ENCODE results near the gene NME3.
"Not testable (repeated sequence)": the region's sequence is repeated elsewhere in the genome, so short reads cannot be mapped to it uniquely, and the experiment has no call there.

Gene NME3

DNA sequence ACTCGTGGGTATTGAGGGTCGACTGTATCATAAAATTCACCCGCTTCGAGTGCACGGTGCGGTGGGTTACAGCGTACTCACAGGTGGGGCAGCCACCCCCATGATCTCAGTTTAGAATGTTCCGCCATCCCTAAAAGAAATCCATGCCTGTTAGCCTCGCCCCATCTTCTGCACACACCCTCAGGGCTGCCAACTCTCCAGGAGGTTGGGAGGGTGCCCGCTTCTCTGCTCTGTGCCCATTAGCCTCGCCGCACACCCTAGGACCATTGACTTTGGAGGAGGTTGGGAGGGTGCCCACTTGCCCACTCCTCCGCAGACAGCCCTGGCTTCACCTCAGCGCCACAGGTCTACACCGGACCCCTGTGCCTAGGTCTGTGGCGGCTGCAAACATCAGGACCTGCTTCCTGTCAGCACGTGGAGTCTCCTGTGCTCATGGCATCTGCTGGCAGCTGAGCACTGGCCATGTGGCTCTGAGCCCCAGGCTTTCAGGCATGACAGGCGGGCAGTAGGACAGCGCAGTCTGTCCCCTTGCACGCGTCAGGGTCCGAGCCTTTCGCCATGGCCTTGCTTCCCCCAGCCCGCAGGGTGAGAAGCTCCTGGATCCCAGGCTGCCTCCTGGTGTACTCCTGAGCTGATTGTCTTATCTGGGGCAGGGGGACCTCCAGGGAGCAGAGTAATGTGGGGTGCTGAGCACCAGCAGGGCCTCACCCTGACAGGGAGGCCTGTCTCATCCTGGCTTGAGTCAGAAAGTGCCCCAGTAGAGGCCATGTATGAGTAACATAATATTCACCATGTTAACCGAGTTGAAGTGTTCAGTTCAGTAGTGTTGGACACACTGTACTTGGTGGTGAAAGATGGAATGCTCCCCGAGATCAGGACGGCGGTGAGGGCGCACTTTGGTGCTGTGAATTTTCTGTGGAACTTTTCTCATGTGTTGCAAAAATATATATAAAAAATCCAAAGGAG is 21.9 kb downstream of the NME3 start:
- no peak for DNase-seq (ENCODE audit: low read depth, low spot score)

DNA sequence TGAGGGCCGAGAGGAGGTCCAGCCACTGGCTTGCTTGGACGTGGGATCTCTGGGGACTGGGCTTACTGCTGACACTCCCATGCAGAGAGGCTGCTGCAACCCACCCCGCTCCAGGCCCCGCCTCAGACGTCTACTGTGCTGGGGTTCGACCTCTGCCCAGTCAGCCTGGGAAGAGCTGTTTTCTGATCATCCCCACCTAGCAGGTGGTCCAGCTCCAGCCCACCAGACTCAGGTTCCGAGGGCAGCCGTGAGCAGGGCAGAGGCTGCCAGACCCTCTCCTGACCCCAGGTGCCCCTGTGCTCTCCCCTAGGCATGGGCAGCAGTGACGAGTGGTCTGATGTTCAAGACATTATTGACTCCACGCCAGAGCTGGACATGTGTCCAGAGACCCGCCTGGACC is 23.4 kb downstream of the NME3 start:
- no peak for DNase-seq (ENCODE audit: low read depth, low spot score)

DNA sequence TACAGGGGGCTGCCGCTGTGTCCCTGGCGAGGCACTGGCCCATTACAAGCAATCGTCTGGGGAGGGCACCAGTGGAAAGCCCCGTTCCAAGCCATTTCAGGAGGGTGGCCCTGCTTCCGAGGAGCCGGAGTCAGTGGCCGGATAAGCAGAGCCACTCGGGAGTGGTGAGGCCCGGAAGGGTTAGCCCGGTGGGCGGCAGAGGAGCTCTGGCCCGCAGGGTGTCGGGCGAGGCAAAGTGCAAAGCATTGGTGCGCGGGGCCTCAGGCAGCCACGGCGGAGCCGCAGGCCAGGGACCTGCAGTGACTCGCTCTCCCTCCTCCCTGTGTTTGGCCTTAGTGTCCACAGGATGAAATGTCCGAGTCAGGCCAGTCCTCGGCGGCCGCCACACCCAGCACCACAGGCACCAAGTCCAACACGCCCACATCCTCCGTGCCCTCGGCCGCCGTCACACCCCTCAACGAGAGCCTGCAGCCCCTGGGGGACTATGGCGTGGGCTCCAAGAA is 24.6 kb downstream of the NME3 start:
- DNase-seq (ENCODE audit: low read depth, low spot score): no peak

DNA sequence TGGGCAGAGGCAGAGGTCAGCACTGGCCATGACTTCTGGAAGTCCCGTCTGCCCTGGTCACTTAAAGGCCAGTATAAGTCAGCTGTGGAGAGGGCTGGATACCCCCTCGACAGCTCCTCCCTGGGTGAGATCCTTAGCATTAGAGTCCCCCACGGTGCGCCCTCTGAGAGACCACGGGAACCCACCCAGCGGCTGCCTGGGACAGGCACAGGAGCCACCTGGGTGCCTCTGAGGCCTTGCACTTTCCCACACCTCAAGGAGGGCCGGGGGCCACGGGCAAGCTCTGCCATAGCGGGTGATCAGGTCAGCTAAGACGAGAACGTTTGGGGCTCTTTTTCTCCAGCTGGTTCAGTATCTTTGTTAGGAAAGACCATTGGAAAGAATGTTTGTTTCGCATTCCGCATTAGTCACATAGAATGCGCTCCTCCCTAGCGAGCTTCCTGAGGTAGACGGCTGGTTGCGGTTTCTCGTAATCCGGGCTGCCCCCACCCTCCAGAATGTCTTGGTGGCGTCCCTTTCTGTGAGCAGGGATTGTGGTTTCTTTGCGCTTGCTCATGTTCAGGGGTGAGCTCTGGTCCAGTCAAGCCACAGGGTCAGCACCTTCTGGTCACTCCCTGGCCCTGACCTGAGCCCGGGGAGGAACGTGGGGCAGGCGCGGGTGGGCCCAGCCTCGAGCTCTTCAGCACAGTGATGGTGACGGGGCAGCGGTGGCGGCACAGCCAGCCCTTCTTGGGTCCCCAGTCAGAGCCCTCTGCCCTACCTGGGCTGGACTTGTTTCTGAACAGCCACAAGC is 25.2 kb downstream of the NME3 start:
- DNase-seq (ENCODE audit: low read depth, low spot score): peak; percentile 78

DNA sequence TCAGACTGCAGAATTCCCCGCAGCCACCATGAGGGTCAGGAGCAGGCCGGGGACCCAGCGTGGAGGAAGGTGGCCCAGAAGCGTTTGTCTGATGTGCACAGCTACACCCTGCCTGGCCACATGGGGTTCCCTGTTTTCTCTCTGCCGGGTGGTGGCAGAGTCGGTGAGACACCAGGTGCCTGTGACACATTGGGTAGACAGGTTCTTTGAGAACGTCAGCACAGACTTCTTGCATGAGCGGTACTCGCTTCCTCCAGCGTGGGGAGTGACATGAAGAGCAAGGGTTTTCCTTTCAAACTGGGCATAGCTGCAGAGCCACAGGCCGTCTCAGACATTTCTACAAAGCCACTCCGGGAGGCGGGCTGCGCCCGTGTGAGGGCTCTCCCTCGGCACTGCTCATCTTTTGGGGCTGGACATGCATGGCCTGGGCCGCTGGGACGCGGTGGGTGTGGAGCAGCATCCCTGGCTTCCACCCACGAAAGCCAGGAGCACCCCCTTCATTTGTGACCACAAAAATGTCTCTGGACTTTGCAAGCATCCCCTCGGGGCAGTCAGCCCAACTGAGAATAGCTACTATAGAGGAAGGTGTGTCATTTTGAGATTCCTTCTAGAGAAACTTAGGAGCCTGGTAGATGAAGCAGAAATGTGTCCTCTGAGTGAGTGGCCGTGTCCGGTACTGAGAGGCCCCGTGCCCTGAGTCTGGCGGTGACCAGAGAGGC is 26.0 kb downstream of the NME3 start:
- peak; percentile 59 for DNase-seq (ENCODE audit: low read depth, low spot score)

DNA sequence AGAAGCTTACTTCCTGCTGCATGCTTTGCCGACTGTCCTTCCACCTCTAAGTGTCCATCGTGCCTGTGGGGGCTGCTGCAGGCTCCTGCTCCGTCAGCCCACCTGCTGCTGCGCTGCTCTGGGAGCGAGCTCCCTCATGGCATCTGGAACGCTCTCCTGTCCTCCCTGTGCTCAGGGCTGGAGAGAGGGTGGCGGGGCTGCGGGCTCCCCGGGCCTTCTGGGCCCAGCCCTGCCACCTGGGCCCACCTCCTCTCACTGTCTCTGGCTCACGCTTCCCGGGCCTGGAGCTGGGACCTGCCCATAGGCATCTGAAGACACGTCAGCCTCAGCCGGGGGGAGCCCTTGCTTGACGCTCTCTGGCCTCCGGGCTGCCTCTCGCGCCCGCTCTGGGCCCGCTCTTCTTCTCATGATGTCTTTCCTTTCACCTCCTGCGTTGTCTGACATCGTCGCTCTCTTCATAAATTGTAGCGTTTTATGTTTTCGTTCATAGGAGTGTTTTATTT is 27.0 kb downstream of the NME3 start:
- peak; percentile 47 for DNase-seq (ENCODE audit: low read depth, low spot score)

DNA sequence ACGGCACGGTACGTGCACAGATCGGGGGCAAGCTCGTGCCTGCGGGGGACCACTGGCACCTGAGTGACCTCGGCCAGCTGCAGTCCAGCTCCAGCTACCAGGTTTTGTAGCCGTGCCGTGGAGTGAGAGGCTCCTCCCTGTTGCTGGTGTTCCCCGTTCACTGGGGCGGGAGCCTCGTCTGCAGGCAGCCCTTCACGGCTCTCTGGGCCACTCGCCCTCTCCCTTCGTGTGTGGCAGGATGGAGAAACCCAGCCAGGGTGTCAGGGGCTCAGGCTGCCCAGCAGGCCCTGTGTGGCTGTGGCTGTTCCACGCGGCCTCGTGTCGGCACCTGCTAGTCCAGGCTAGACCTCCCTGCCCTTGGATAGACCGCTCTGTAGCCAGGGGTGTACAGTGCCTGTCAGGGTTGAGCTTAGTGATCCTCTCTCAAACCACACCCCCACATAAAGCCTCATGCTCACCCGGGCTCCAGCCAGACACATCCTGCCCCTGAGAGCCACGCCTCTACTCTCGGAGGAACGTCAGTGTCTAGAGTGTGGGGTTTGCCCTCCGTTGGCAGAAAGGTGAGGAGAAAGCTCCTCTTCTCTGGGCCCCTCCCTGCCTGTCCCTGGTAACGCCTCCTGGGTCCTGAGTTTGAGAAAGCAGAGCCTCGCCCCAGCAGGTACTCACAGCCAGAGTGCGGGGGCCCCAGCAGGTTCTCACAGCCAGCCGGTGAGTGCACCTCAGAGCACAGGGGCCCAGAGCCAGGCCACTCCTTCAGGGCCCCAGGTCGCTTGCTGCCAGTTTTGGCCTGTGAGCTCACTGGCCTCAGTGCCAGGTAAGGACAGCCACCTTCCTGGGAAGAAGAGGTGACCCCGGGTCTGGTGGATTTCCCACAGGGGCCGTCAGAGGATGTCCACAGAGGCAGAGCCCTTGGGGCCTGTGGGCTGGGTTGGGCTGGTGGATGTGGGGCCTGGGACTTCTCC is 27.7 kb downstream of the NME3 start:
- no peak for DNase-seq (ENCODE audit: low read depth, low spot score)

DNA sequence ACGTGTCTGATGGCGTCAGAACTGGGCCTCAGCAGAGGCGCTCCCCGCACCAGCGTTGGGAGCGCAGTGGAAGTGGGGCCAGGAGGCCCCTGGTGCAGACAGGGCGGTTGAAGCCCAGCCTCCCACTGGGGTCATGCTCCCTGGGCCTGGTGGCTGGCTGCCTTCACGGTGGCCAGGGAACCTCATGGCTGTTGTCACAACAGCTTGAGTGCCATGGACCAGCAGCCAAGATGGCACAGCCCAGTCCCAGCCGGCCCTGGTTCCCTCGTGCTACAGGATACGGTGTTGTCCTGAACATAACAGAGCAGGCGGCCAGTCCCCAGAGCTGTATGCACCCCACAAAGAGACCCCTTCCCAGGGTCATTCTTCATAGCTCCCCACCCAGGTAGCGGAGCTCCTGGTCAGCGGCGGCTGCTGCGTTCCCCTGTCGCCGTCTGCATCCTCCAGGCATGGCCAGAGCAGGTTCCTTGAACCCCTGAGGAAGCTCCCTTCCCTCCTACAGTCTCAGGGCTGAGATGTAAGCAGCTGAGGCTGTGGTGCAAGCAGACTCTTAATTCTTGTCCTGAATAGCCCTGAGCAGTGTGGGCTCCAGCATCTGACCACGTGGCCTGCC is 29.7 kb downstream of the NME3 start:
- DNase-seq (ENCODE audit: low read depth, low spot score): no peak

DNA sequence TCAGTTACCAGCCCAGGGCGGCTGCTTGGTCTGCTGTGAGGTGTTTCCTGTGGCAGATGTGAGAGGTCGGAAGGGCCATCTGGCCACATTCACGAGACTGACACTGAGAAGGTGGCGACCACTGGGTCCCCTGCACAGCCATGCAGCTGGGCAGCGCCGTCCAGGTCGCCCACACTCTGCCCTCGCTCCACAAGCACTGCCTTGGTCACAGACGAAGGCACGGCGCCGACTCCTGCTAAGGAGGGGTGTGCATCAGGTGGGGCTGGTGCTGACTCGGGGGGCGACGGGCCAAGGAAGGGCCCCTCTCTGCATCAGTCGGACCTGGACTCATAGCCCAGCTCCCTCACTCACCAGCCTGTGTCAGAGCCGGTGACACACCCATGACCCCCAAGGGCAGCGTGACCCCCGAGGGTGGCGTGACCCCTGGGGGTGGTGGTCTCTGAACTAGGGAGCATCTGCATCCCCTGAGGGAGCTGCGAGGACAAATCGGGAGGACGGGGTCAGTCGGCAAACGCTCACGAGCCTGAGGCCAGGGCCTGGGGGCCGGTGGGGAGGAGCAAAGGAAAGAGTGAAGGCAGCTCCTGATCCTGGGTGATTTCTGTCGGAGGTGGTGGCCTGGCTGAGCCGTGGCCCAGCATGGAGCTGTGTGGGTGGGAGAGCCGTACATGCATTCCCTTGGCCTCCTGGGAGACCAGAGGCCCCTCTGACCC is 30.4 kb downstream of the NME3 start:
- no peak for DNase-seq (ENCODE audit: low read depth, low spot score)

DNA sequence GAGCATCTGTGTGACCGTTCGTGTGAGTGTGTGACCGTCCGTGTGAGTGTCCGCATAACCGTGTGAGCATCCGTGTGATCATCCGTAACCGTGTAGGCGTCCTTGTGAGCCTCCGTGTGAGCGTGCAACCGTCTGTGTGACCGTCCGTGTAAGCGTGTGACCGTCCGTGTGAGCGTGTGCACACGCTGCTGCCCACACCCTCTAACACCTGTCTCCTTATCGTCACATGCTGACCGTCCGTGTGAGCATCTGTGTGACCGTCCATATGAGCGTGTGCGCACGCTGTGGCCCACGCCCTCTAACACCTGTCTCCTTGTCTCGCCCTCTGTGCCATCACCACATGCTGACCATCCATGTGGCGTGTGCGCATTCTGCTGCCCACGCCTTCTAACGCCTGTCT is 31.1 kb downstream of the NME3 start:
- no peak for DNase-seq (ENCODE audit: low read depth, low spot score)

DNA sequence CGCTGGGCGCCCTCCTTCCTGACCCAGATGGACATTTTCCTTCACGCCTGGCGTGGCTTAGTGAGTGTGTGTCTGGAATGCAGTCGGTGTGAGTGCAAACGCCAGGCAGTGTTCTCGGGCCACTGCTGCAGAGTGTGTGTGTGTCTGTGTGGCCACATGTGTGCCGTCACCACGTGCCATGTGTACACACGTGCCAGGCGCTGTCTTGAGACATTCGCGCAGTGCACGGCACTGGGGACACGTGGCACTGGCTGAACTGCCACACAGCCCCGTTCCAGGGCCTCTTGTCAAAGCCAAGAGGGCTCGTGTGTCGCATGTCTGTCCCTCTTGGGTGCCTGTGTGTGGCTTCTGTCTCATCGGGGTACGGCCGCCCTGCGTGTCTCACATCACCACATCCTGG is 36.5 kb downstream of the NME3 start:
- DNase-seq (ENCODE audit: low read depth, low spot score): no peak

DNA sequence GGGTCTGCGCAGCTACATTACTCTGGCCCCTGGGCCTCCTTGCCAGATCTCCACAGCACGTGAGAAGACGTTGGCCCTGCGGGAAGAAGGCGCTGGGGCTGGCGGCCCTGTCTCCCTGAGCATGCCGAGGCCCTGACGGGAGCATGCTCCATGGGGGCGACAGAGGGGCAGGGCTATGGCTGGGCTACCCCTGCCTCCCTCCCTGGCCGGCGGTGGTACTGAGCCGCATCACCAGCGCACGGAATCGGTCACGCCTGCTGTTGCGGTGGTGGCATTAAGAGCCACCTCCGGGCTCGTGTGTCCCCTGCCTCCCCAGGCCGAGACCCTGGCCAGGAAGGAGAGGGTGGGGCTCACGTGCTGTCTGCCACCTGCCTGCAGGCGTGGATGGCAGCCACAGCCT is 37.2 kb downstream of the NME3 start:
- DNase-seq (ENCODE audit: low read depth, low spot score): no peak

DNA sequence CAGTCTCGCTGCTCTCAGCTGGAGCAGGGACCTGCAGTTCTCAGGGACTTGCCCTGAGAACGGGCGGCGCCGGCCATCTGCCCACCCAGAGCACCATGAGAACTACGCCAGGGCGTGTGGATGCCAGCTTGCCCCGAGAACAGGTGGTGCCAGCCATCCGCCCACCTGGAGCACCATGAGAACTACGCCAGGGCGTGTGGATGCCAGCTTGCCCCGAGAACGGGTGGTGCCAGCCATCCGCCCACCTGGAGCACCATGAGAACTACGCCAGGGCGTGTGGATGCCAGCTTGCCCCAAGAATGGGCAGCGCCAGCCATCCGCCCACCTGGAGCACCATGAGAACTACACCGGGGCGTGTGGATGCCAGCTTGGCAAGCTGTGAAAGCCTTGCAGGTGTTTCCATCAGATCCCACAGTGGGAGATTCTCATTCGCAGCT is 38.8 kb downstream of the NME3 start:
- DNase-seq (ENCODE audit: low read depth, low spot score): not testable (repeated sequence)

DNA sequence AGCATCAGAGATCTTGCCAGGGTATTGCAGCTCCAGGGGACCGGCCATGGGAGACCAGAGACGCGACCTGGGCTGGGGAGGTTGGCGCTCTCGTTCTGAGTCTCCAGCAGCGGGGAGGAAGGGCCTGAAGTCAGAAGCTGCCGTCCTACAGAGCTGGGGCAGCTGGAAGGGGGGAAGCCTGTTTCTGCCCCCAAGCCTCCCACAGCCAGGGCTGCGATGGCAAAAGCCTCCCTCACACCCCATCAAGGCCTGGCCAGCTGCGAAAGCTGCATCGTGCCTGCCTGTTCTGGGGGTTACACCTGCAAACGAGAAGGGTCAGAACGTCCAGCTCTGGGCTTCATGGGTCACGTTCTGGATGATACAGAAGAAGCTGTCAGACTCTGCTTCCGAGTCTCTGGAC is 39.3 kb downstream of the NME3 start:
- no peak for DNase-seq (ENCODE audit: low read depth, low spot score)

DNA sequence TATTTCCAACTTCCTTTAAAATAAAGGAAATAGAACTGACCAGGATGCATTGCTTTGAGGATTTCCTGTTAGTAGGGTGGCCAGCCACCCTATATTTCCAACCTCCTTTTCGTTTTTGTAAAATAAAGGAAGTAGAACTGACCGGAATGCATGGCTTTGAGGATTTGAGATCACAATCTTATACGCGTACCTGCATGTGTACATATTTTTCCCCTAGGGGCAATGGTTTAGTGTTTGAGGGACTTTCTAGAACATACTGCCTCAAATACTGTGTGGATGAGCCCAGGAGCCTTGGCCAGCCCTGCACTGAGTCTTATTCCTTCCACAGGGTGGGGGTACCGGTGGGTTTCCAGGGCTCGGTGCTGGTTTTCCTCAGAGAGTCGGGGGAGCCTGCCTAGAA is 39.7 kb downstream of the NME3 start:
- no peak for DNase-seq (ENCODE audit: low read depth, low spot score)

DNA sequence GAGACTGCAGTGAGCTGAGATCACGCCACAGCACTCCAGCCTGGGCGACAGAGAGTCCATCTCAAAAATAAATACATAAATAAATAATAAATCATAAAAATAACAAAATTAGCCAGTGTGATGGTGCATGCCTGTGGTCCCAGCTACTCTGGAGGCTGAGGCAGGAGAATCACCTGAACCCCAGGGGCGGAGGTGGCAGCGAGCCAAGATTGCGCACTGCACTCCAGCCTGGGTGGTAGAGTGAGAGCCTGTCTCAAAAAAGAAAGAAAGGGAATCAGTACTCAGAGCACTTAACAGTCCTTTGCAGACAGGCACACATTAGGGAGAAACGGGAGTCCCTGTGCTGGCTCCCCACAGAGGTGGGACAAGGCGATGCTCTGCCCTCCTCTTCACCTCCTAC is 40.3 kb downstream of the NME3 start:
- DNase-seq (ENCODE audit: low read depth, low spot score): no peak

DNA sequence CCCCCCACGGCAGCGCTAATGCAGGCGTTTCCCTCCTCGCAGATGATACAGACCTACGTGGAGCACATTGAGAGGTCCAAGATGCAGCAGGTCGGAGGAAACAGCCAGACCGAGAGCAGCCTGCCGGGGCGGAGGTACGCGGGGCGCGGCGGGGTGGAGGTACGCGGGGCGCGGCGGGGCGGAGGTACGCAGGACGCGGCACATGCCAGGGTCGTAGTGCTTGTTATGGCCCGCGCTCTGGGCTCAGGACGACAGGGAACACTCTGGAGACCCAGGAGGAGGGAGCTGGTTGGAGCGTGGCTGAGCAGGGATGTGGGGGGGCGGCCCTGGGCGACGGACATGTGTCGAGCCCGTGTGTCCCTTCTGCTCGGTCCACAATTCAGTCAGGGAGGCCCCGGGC is 41.9 kb downstream of the NME3 start:
- no peak for DNase-seq (ENCODE audit: low read depth, low spot score)

DNA sequence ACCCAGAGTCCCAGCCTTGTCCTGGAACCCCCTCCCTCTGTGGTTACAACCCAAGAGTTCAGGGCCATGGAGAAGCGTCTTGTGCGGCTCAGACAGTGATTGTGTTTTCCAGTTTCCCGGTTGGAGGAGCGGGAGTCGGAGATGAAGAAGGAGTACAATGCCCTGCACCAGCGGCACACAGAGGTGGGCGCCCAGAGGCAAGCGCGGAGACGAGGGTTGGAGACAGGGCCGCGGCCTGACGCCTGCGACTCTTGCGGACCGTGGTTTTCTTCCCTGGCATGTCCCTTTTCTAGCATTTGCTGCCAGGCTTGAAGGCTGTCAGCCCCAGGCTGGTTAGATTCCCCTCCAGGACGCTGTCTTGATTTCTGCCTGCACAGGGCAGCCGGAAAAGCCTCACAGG is 42.3 kb downstream of the NME3 start:
- DNase-seq (ENCODE audit: low read depth, low spot score): no peak

Measured in ELF-1 (cell line).